ENCODE measurements around the gene GAS7. TPM values are rescaled to one million over a fixed set of nuclear protein-coding genes. Genes with fewer than 3 reads are reported as not detected.

GAS7 gene
- total and polyA plus RNA-seq, 7 donors: 6.5 to 67.6 (median 35.1) TPM

GRCh38 chr17:10144456-10144855, 54.0 kb downstream of the GAS7 start:
- Histone ChIP-seq H3K4me3 (no peak overlapping the region), H3K9me3 (no peaks in the 10 kb centered on the region), H3K27me3 (no peaks in the 10 kb centered on the region), H3K27ac (no peak overlapping the region), H3K4me1 (peaks cover 0 to 3% (median 0%) of the 10 kb centered on the region in 4 donors), H3K36me3 (no peaks in the 10 kb centered on the region)
- intact Hi-C loops (cut with DNase I): no loop called here
- 87 to 91% methylated on average over 6 of the region's 6 CpGs for WGBS, 2 donors
- no peak for DNase-seq
- TF ChIP-seq, protein P1, sequence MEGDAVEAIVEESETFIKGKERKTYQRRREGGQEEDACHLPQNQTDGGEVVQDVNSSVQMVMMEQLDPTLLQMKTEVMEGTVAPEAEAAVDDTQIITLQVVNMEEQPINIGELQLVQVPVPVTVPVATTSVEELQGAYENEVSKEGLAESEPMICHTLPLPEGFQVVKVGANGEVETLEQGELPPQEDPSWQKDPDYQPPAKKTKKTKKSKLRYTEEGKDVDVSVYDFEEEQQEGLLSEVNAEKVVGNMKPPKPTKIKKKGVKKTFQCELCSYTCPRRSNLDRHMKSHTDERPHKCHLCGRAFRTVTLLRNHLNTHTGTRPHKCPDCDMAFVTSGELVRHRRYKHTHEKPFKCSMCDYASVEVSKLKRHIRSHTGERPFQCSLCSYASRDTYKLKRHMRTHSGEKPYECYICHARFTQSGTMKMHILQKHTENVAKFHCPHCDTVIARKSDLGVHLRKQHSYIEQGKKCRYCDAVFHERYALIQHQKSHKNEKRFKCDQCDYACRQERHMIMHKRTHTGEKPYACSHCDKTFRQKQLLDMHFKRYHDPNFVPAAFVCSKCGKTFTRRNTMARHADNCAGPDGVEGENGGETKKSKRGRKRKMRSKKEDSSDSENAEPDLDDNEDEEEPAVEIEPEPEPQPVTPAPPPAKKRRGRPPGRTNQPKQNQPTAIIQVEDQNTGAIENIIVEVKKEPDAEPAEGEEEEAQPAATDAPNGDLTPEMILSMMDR (IDR thresholded peaks at IDR 0.05): no peak
- no peak for TF ChIP-seq POLR2AphosphoS5 (IDR thresholded peaks at IDR 0.05)
- TF ChIP-seq POLR2A (IDR thresholded peaks at IDR 0.05): no peak
- no peak for TF ChIP-seq EP300 (IDR thresholded peaks at IDR 0.05)

- Histone ChIP-seq H3K4me1 (peaks cover 0 to 7% (median 2%) of the 10 kb centered on the region in 4 donors), H3K27ac (no peak overlapping the region), H3K4me3 (no peak overlapping the region), H3K9me3 (no peaks in the 10 kb centered on the region), H3K36me3 (no peaks in the 10 kb centered on the region), H3K27me3 (no peaks in the 10 kb centered on the region)
- DNase-seq: no peak
- TF ChIP-seq POLR2A (IDR thresholded peaks at IDR 0.05): no peak
- no peak for TF ChIP-seq POLR2AphosphoS5 (IDR thresholded peaks at IDR 0.05)
- TF ChIP-seq, protein P1 (IDR thresholded peaks at IDR 0.05): no peak
- no peak for TF ChIP-seq EP300 (IDR thresholded peaks at IDR 0.05)
- intact Hi-C loops (cut with DNase I): no loop called here
- WGBS, 2 donors: 93 to 94% methylated on average over 2 of the region's 2 CpGs
Observed at GRCh38 chr17:10141436-10141835, 57.0 kb downstream of the GAS7 start.

GRCh38 chr17:10139577-10139976, 58.8 kb downstream of the GAS7 start:
- H3K9me3 ChIP-seq: no peaks in the 10 kb centered on the region
- no peaks in the 10 kb centered on the region for H3K36me3 ChIP-seq
- no peaks in the 10 kb centered on the region for H3K27me3 ChIP-seq
- no peak overlapping the region for H3K4me3 ChIP-seq
- no peak overlapping the region for H3K27ac ChIP-seq
- 85 to 93% methylated on average over 2 of the region's 2 CpGs for WGBS, 2 donors
- no peak for DNase-seq
- TF ChIP-seq EP300 (IDR thresholded peaks at IDR 0.05) (no peak), POLR2AphosphoS5 (IDR thresholded peaks at IDR 0.05) (no peak), POLR2A (IDR thresholded peaks at IDR 0.05) (no peak)
- TF ChIP-seq, protein P1 (IDR thresholded peaks at IDR 0.05): no peak
- intact Hi-C loops (cut with DNase I): no loop called here
- peaks cover 0 to 18% (median 14%) of the 10 kb centered on the region in 4 donors for H3K4me1 ChIP-seq

DNA sequence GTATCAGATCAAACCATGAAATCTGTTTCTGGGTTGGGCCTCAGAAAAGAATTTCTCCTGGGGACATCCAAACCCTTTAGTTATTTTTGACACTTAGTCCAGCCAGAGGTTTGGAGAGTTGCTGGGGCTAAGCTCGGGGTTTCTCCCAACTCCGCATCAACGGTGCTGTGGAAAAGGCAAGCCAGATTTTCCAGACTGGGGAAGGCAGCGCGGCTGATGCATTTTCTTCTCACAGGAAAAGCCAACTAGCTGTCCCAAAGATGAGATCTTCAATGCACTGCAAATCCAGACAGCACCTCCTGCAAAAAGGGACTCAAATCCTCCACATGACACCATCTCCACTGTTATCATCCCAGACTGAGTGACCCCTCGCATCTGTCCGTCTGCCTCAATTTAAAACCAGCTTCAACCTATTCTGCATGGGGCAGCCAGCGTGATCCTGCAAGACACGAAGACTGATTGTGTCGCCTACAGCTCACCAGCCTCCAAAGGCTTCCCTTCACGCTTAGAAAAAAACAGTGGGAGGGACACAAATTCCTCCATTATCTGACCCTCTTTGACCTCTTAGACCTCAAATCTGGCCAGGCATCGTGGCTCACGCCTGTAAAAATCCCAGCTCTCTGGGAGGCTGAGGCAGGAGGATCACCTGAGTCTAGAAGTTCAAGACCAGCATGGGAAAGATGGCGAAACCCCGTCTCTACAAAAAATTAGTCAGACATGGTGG, 62.0 kb downstream of the GAS7 start:
- Histone ChIP-seq H3K36me3 (no peaks in the 10 kb centered on the region), H3K9me3 (no peaks in the 10 kb centered on the region), H3K27ac (peak overlapping the region; percentile 19 to 62 (median 41)), H3K4me3 (no peak overlapping the region), H3K27me3 (no peaks in the 10 kb centered on the region), H3K4me1 (peaks cover 0 to 17% (median 14%) of the 10 kb centered on the region in 4 donors)
- no peak for DNase-seq
- 86 to 88% methylated on average over 15 of the region's 15 CpGs for WGBS, 2 donors
- intact Hi-C loops (cut with DNase I): no loop called here
- TF ChIP-seq POLR2A (IDR thresholded peaks at IDR 0.05) (no peak), POLR2AphosphoS5 (IDR thresholded peaks at IDR 0.05) (no peak), EP300 (IDR thresholded peaks at IDR 0.05) (no peak)
- TF ChIP-seq, protein P1 (IDR thresholded peaks at IDR 0.05): no peak
